H9 (cell line): ENCODE results near the gene PGLYRP2. TPM values are rescaled to one million over a fixed set of nuclear protein-coding genes. Genes with fewer than 3 reads are reported as not detected.
A peak's percentile ranks its signal among the peaks of the same experiment; 100 is the strongest.

ENCODE experiments used
- DNase-seq: peaks from one replicate; pipeline ENCODE4 v3.0.0-alpha.2; 2017
- H2AFZ ChIP-seq: one replicate; pipeline ENCODE4 v1.6.1; 2013; ENCODE audit warnings: mild to moderate bottlenecking, low read length, control low read depth, moderate library complexity
- H2AK5ac ChIP-seq: 2 replicates; pipeline ENCODE4 v1.6.1; 2013; ENCODE audit warnings: low read length, control low read depth, mixed read lengths; ENCODE audit not compliant: insufficient read length
- H2BK120ac ChIP-seq: one replicate; pipeline ENCODE4 v1.6.1; 2013; ENCODE audit warnings: low read depth, mild to moderate bottlenecking, low read length, control low read depth, inconsistent platforms; ENCODE audit not compliant: poor library complexity, severe bottlenecking
- H2BK12ac ChIP-seq: 2 replicates; pipeline ENCODE4 v1.6.1; 2013; ENCODE audit warnings: low read length, control low read depth, mixed read lengths, low read depth; ENCODE audit not compliant: insufficient read length
- H2BK15ac ChIP-seq: 2 replicates; pipeline ENCODE4 v1.6.1; 2013; ENCODE audit warnings: low read depth, low read length, control low read depth
- H2BK20ac ChIP-seq: one replicate; pipeline ENCODE4 v1.6.1; 2013; ENCODE audit warnings: low read depth, mild to moderate bottlenecking, low read length, control low read depth, inconsistent platforms; ENCODE audit not compliant: poor library complexity, severe bottlenecking
- H2BK5ac ChIP-seq: 2 replicates; pipeline ENCODE4 v1.6.1; 2013; ENCODE audit warnings: low read length, control low read depth, mixed read lengths; ENCODE audit not compliant: insufficient read length
- H3K14ac ChIP-seq: 2 replicates; pipeline ENCODE4 v1.6.1; 2013; ENCODE audit warnings: low read length, control low read depth; ENCODE audit not compliant: insufficient read depth
- H3K18ac ChIP-seq: 2 replicates; pipeline ENCODE4 v1.6.1; 2013; ENCODE audit warnings: low read depth, mild to moderate bottlenecking, mixed read lengths, low read length, control low read depth; ENCODE audit not compliant: insufficient read length
- H3K23ac ChIP-seq: 2 replicates; pipeline ENCODE4 v1.6.1; 2013; ENCODE audit warnings: low read length, control low read depth, mixed read lengths, low read depth; ENCODE audit not compliant: insufficient read length
- H3K23me2 ChIP-seq: 2 replicates; pipeline ENCODE4 v1.6.1; 2013; ENCODE audit warnings: low read depth, mild to moderate bottlenecking, mixed read lengths, low read length, control low read depth; ENCODE audit not compliant: insufficient read length, poor library complexity, severe bottlenecking
- H3K27ac ChIP-seq: 2 replicates; pipeline ENCODE4 v1.5.1; 2013; ENCODE audit warnings: low read length, control low read depth, mixed read lengths, low read depth; ENCODE audit not compliant: insufficient read length
- H3K27me3 ChIP-seq: 2 replicates; pipeline ENCODE4 v1.6.1; 2013; ENCODE audit warnings: low read length, control low read depth, inconsistent platforms; ENCODE audit not compliant: insufficient read depth
- H3K4ac ChIP-seq: 2 replicates; pipeline ENCODE4 v1.6.1; 2013; ENCODE audit warnings: low read depth, mild to moderate bottlenecking, control low read depth, inconsistent platforms, low read length, moderate library complexity
- H3K4me1 ChIP-seq: 2 replicates; pipeline ENCODE4 v1.6.1; 2013; ENCODE audit warnings: low read length, control low read depth, inconsistent platforms; ENCODE audit not compliant: insufficient read depth
- H3K4me2 ChIP-seq: 2 replicates; pipeline ENCODE4 v1.6.1; 2013; ENCODE audit warnings: low read length, control low read depth, mixed read lengths; ENCODE audit not compliant: insufficient read length, insufficient read depth
- H3K56ac ChIP-seq: 2 replicates; pipeline ENCODE4 v1.6.1; 2013; ENCODE audit warnings: low read depth, mild to moderate bottlenecking, mixed read lengths, low read length, control low read depth; ENCODE audit not compliant: insufficient read length
- H3K79me1 ChIP-seq: 2 replicates; pipeline ENCODE4 v1.6.1; 2013; ENCODE audit warnings: low read depth, mild to moderate bottlenecking, moderate library complexity, low read length, control low read depth, inconsistent platforms; ENCODE audit not compliant: insufficient read depth, poor library complexity, severe bottlenecking
- H3K79me2 ChIP-seq: 2 replicates; pipeline ENCODE4 v1.6.1; 2013; ENCODE audit warnings: low read length, control low read depth, inconsistent platforms; ENCODE audit not compliant: insufficient read depth
- H3K9ac ChIP-seq: 2 replicates; pipeline ENCODE4 v1.6.1; 2013; ENCODE audit warnings: low read length, control low read depth, mixed read lengths; ENCODE audit not compliant: insufficient read length; ENCODE audit errors: extremely low read depth
- H3K9me3 ChIP-seq: one replicate; pipeline ENCODE4 v1.6.1; 2013; ENCODE audit warnings: low read depth, low read length, inconsistent platforms; ENCODE audit not compliant: control insufficient read depth
- H3T11ph ChIP-seq: one replicate; pipeline ENCODE4 v1.6.1; 2013; ENCODE audit warnings: mild to moderate bottlenecking, low read length, control low read depth, inconsistent platforms
- H4K20me1 ChIP-seq: one replicate; pipeline ENCODE4 v1.6.1; 2013; ENCODE audit not compliant: control insufficient read depth, insufficient read length, insufficient read depth
- H4K5ac ChIP-seq: 2 replicates; pipeline ENCODE4 v1.6.1; 2013; ENCODE audit warnings: low read depth, mild to moderate bottlenecking, mixed read lengths, low read length, control low read depth; ENCODE audit not compliant: insufficient read length
- H4K8ac ChIP-seq: replicated peaks from 2 replicates; pipeline ENCODE4 v1.6.1; 2013; ENCODE audit warnings: low read length, control low read depth, mixed read lengths, low read depth; ENCODE audit not compliant: insufficient read length
- H4K91ac ChIP-seq: 2 replicates; pipeline ENCODE4 v1.6.1; 2013; ENCODE audit warnings: low read depth, mild to moderate bottlenecking, moderate library complexity, mixed read lengths, low read length, control low read depth; ENCODE audit not compliant: insufficient read length
- H3K27ac Mint-ChIP-seq, 3 experiments: 2 replicates in 2 of 3; 3 replicates in 1 of 3; pipeline ENCODE4 v1.8.0; 2020 to 2021; ENCODE audit warnings: mixed read lengths in 3 of 3, mild to moderate bottlenecking in 1 of 3, moderate library complexity in 1 of 3
- H3K27me3 Mint-ChIP-seq: 2 replicates; pipeline ENCODE4 v1.8.0; 2021; ENCODE audit warnings: low read depth, mild to moderate bottlenecking, moderate library complexity, mixed read lengths
- H3K36me3 Mint-ChIP-seq, 3 experiments: 2 replicates in 2 of 3; 3 replicates in 1 of 3; pipeline ENCODE4 v1.8.0; 2020 to 2021; ENCODE audit warnings: low read depth in 3 of 3, mixed read lengths in 3 of 3; ENCODE audit not compliant: insufficient read depth in 1 of 3
- H3K4me1 Mint-ChIP-seq, 2 experiments: 2 replicates each; pipeline ENCODE4 v1.8.0; 2020; ENCODE audit warnings: mixed read lengths in 2 of 2
- H3K4me3 Mint-ChIP-seq, 2 experiments: 2 replicates in 1 of 2; 3 replicates in 1 of 2; pipeline ENCODE4 v1.8.0; 2020 to 2021; ENCODE audit warnings: mild to moderate bottlenecking in 2 of 2, mixed read lengths in 2 of 2, moderate library complexity in 1 of 2
- H3K9me3 Mint-ChIP-seq, 2 experiments: 2 replicates in 1 of 2; 3 replicates in 1 of 2; pipeline ENCODE4 v1.8.0; 2020; ENCODE audit warnings: mild to moderate bottlenecking in 2 of 2, mixed read lengths in 2 of 2, moderate library complexity in 1 of 2
- CTCF ChIP-seq: fragments of 200-600 bp; sonication (generic); conservative IDR thresholded peaks from 3 replicates; pipeline ENCODE4 v1.8.0; 2021; ENCODE audit warnings: antibody characterized with exemption, mild to moderate bottlenecking
- WGBS: extraction: QIAGEN DNeasy Blood & Tissue Kit; methylation state at CpG from one replicate; pipeline ENCODE4 v1.1.7; 2013; ENCODE audit warnings: missing lambda C conversion rate, low lambda C conversion rate, mixed read lengths; ENCODE audit not compliant: insufficient read length; ENCODE audit errors: extremely low coverage; 5-methylcytosine and 5-hydroxymethylcytosine counted together
- total RNA-seq: library from RNA; stranded (reverse); gene quantifications from 2 replicates; pipeline ENCODE4 v1.2.1, GENCODE V29; 2021

PGLYRP2 gene
- total RNA-seq, 1 experiment from 2014 or later = not detected

DNA sequence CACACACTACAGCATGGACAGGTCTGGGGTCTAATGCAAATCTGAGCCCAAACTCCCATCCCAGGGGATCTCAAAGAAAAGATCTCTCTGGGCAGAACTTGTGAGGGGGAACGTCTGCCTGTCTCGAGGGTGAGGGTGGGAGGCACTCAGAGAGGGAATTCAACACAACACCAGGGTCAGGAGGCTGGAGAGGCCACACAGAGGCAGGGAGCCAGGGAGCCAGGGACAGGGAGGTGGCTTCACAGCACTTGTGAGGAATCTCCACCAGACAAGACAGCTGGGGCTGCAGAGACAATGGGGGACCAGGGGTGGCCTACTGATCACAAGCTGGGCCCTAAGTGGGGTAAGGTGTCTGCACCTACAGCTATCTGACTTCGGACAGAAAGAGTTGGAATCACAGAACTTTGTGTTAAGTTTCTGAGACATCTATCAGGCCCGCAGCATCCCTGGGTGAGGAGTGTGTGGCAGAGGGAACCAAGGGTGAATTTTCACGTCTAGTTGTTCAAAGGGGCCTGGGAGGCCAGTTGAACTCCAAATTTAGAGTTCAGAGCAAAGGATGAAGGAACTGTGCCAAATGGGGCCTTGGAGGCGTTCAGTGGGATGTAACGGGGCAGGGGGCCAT lies 47.8 kb downstream of the PGLYRP2 start:
- Histone ChIP-seq H3K27ac (no peak overlapping the region), H4K20me1 (no peaks in the 10 kb centered on the region), H3K9me3 (no peaks in the 10 kb centered on the region), H3K14ac (peak overlapping the region; percentile 31), H3K27me3 (no peaks in the 10 kb centered on the region), H4K8ac (no peak overlapping the region), H2AFZ (no peak overlapping the region), H4K5ac (no peak overlapping the region), H2BK15ac (no peak overlapping the region), H3K23ac (no peak overlapping the region), H2BK12ac (no peak overlapping the region), H3K4me2 (peak overlapping the region; percentile 65), H3K23me2 (peaks cover 15% of the 10 kb centered on the region), H3K9ac (peak overlapping the region; percentile 80), H3T11ph (no peak overlapping the region), H4K91ac (no peak overlapping the region), H2BK120ac (no peak overlapping the region), H3K56ac (no peak overlapping the region), H2AK5ac (no peak overlapping the region), H3K4ac (no peak overlapping the region), H3K79me2 (peaks cover 4% of the 10 kb centered on the region; the same call in 1 of the 2 replicates), H2BK5ac (no peak overlapping the region), H3K18ac (no peak overlapping the region), H2BK20ac (no peak overlapping the region), H3K4me1 (no peaks in the 10 kb centered on the region; the same call in 1 of the 2 replicates), H3K79me1 (peaks cover 6% of the 10 kb centered on the region)
- no peak for TF ChIP-seq CTCF
- Mint-ChIP-seq H3K27ac (peak overlapping the region; percentile 84 to 96 (median 92); a peak in 5 of 7 replicates), H3K4me1 (peaks cover 20 to 22% of the 10 kb centered on the region in 2 experiments), H3K36me3 (peaks cover 12 to 19% (median 13%) of the 10 kb centered on the region in 3 experiments), H3K4me3 (peak overlapping the region; percentile 98 to 99), H3K9me3 (no peaks in the 10 kb centered on the region; a peak in 1 of 5 replicates), H3K27me3 (no peaks in the 10 kb centered on the region)
- DNase-seq = no peak
- no CpG with 5 or more reads among the region's 7 CpGs for WGBS
